ENCODE measurements around the gene PPP4C.
"Not testable (repeated sequence)": the region's sequence is repeated elsewhere in the genome, so short reads cannot be mapped to it uniquely, and the experiment has no call there.

The PPP4C gene

DNA sequence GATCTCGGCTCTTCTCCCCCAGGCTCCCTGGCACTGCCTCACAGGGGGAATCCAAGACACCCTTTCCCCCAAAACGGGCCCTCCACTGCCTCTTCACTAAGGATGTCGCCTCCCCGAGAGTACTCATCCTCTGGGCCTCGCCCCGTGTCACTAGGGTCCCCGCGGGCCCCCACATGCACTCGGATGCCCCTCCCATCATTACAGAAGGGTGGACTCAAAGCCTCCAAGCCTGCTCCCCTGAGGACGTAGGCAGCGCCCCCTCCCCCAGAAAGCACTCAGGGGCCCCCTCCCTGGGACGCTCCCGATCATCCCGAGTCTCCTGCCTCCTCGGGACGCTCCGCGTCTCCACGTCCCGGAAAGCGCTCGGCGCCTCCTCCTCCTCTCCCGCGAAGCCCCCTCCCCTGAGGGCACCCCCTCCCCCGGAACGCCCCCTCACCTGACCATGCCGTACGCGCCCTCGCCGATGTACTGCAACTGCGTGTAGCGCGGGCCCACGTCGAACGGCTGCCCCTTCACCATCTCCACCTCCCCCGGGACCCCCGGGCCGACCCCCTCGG is 46.9 kb downstream of the PPP4C start:
- DNase-seq (ENCODE audit: low read depth in 2 of 2, low spot score in 1 of 2) = no peak

DNA sequence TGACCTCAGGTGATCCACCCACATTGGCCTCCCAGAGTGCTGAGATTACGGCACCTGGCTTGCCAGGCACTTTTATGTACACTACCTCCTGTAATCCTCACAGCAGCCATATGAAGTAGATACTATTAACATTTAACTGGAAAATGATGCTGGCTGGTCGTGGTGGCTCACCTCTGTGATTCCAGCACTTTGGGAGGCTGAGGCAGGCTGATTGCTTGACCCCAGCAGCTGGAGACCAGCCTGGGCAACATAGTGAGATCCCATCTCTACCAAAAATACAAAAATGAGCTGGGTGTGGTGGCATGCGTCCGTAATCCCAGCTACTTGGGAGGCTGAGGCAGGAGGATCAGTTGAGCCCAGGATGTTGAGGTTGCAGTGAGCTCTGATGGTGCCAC is 49.2 kb downstream of the PPP4C start:
- no peak for DNase-seq (ENCODE audit: low read depth in 2 of 2, low spot score in 1 of 2)

GRCh38 chr16:30125690-30126089 is 49.9 kb downstream of the PPP4C start:
- DNase-seq (ENCODE audit: low read depth in 2 of 2, low spot score in 1 of 2) = not testable (repeated sequence)

DNA sequence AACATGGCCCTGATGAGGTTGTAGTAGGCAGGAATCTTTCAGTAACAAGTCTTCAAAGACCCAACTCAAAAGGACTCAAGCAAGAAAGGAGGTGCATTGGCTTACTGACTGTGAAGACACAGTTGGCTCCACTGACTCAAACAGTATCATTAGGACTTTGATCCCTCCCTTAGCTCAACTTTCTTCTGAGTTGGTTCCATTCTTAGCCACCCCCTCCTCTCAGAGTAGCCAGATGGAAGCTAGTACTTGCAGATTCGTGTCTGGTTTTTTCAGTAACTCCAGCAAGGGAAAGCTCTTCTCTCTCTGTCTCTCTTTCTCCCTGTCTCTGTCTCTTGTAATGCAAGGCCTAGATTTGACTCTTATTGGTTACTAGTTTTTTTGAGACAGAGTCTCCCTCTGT is 52.2 kb downstream of the PPP4C start:
- DNase-seq (ENCODE audit: low read depth in 2 of 2, low spot score in 1 of 2) = no peak

DNA sequence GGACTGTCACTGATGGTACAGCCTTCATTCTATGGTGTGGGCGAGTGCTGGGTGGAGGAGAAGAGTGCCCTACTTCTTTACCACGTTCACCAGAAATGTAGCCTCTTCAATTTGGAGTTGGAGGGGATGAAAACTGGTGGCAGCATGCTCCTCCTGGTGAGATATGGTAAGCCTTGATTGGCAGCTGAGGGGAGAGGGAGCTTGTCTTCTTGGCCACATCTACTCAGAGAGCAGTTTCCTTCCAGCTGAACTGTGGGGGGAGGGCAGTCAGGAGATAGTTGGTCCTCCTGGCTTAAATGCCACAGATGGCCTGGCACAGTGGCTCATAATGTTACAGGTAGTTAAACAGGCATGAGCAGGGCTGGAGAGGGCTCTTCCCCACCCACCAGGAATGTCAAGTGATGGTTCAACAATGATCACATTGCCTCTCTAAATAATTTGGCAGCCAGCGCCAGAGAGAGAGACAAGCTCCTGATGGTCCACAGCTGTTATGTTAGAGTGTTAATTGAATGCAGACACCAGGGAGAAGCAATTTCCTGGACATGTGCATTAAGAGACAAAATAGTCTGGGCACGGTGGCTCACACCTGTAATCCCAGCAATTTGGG is 56.2 kb downstream of the PPP4C start:
- no peak for DNase-seq (ENCODE audit: low read depth in 2 of 2, low spot score in 1 of 2)

- no peak for DNase-seq (ENCODE audit: low read depth in 2 of 2, low spot score in 1 of 2)
Observed at GRCh38 chr16:30132591-30132990, 56.8 kb downstream of the PPP4C start.
